RPMI8226 (cell line): ENCODE data around the gene NCBP2L.
A peak's percentile ranks its signal among the peaks of the same experiment; 100 is the strongest.

Experiments
- DNase-seq: peaks from one replicate; pipeline ENCODE4 v3.0.0-alpha.2; 2015

The NCBP2L gene

DNA sequence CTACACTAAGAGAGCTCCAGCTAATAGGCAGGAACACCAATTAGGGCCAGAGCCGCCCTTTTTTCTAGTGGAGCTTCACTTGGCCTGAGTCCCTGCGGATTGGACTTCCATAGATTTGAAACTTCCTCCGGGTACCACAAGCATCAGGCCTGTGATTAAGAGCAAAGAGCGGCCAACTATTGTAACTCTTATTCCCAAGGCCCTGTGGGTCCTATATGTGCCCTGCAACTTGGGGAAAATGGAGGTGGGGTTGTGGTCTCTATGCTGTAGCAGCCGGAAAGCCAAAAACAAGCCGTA, at the start of gene NCBP2L:
TSS of gene NCBP2L (plus strand) at position 198 of the 297 bp plus-strand sequence. CDS start 16,488 bp downstream, outside the sequence.
- no peak for DNase-seq

DNA sequence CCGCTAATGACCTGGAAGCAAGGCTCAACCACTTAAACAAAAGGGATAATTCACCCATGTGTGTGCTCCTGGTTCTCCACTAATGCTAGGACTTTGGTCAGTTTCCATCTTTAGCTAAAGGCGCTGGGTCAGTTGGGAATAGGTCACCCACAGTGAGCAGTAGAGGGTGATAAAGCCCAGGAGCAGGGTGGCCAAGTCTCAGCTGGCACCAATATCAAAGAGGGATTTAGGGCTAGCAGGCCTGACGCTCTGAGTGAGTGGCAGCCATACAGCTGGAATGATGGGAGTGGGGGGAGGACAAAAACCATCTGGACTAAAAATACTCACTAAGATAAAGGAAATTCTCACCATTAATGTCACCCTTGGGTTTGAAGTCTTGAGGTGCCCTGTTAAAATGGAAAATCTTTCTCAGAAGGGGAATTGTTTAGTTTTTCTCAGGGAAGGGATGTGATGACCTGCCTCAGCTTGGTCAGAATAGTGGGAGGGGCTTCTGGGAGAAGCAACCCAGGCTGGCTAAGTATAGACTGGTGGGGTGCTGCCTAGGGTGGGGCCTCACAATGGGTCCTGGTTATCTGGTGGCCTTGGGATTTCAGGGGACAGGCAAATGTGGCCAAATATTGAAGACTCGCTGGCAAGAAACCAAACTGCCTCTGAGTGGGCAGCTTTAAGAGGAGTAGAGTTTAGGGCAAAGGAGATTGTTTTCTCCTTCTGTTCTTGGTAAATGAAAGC, 49.0 kb upstream of the NCBP2L start:
- DNase-seq: no peak

DNA sequence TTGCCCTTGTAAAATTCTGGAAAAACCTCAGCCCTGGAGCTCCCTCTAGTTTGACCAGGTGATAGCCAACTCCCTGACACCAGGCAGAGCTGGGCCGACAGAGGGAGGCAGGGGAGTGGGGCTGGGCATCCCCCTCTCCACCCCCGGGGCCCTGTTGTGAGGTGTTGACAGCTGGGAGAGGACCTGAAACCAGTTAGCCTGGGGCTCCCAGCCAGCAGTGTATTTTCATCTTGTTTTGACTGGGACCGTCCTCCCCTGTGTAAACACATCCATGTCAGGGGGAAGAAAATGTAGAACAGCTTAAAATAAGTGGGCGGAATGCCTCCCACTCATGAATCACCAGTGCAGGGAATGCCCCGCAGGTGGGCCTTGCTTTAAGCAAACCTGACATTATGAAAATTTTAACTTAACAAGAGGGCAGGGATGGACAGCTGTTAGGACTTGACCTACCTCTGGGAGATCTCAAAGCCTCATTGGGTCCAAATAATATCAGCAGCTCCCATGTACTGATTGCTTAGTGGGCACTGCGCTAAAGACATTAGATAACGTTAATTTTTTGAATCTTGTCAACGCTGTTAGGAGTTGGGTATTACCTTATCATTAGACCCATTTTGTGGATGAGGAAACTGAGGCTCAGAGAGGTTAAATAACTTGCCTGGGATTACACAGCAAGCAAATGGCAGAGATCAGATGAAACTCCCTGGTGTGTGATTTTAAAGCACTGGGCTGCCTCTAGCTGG, 47.8 kb upstream of the NCBP2L start:
- peak; percentile 71 for DNase-seq

DNA sequence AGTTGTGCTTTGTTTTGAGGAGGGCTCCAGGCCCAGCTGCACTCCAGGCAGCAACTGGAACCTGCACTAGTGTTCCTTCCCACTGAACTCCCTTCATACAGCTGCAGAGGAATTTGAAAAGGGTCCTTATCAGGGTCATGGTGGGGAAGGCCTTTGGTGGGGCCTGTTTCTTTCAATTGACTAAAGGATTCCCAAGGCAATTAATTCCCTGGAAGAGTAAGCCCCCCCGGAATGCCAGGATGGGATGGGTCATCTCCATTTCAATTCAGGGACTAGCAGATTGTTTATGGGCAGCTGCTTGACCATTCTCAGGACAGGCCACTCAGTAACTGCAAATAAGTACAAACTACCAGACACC, 47.3 kb upstream of the NCBP2L start:
- DNase-seq: no peak

DNA sequence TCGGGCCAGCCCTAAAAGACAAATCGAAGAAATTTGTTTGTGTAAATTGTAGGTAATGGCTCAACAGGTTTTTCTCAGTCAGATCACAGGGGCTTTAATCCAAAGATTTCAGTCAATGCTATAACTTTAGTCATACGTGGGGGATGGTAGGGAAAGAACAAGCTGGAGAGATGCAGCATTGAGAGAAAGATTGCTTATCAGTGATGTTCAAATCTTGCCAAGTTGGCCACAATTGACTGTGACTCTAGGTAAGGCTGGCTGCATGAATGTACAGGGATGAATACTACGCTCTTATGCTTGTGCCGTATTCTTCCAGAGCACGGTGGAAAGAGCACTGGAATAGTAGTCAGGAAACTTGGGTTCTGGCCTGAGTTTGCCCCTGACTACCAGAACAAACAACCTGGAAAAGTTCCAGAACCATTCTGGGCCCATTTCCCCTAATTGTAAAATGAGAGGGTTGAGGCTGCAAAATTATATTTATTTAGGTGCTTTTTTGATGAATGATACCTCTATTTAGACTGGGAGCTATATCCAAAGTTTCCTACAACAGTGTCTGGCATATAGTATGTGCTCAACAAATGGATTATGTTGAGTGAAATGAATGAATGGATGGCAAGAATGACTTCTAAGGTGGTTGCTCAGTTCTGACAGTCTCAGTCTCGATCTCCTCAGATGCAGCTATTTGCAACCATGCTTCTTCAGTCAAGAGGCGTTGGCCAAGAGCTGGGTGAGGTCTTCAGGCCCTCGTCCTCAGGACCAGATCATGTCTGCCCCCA, 46.4 kb upstream of the NCBP2L start:
- DNase-seq: no peak

DNA sequence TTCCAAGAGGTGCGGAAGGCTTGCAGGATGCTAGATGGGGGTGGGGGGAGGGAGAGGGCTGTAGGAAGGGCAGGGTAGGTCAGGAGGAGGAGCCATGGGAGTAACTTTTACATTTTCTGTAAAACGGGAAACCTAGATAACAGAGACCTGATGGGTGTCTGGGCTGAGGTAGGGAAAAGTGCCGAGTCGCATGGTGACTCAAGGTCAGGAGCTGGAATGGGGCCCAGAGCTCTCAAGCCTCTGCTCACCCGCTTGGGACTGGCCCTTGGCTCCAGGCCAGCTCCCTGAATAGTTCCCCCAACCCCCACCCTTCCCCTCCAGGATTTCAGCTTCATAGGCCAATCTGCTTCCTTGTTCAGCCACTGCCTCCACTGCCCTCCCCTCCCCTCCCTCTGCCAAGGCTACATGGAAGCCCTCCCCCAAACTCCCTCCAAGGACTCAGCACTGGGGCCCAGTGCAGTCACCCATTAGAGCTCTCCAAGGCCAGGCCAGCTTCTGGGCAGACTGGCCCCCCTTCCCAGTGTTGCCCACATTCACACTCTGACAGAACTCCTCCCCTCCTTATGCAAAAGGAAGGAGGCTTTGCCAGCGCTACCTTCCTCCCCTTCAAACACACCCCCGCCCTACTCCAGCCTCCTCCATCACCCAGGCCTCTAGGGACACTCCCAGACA, 45.6 kb upstream of the NCBP2L start:
- DNase-seq: peak; percentile 83

DNA sequence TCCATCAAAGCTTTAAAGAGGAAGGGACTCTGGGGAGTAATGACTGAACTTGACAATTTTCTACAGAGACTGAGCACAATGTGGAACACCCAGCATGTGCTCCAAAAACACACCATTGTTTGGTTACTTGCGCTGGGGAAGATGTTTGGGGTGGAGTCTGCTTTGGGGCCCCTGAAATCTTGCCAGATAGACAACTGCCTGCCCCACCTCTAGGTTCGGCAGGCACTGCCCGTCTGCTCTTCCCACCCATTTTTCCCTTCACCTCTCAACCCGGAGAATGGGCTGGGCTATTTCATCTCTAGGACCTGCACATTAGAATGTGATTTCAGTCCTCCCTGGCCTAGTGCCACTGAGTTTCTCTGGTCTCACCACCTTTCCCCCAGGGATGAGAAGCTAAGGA, 43.8 kb upstream of the NCBP2L start:
- DNase-seq: no peak

DNA sequence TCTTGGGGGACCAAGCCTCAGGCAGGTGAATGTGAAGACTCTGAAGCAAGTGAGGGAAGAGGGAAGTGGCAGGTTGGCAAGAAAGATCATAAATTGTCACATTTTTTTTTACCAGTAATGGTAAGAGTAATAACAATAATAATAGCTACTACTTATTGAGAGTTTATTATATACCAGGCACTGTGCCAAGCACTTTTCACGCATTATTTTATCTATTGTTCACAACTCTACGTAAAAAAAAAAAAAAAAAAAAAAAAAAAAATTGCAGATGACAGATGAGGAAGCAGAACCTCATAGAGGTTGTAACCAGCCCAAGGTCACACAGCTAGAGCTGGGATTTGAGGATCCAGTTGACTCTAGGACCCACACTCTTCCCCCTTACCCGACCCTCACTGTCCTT, 42.9 kb upstream of the NCBP2L start:
- no peak for DNase-seq

DNA sequence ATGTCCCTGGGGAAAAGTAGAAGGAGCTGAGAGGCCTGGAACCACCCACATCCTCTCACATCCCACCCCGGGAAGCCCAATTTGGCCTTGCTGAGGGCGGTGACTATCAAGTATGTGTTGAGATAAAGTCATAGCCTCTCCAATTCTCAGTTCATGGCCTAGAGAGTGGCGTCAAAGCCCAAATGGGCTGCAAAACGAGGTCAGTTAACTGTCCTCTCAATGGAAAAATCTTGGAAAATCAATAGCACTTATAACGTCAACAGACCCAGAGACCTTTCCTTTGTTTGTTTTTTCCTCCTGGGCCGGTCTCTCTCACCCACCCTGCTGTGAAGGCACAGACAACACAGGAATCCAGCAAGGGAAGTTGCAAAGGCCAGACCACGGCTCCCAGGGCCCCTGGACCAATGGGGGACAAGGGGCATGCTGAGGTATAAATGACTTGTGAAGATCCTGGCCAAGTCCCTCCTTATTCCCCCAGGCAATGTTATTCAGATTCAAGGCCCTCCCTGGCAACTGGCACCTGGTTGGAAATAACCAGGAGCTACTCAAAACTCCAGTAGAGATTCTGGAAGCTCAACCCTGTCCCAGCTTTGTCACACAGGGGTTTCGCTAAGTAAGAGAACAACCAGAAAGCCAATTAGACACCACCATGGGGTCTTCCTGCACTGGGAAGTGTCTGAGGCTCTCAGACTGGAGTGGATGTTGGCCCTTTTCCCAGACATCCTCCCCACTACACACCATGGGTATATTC, 40.6 kb upstream of the NCBP2L start:
- no peak for DNase-seq

DNA sequence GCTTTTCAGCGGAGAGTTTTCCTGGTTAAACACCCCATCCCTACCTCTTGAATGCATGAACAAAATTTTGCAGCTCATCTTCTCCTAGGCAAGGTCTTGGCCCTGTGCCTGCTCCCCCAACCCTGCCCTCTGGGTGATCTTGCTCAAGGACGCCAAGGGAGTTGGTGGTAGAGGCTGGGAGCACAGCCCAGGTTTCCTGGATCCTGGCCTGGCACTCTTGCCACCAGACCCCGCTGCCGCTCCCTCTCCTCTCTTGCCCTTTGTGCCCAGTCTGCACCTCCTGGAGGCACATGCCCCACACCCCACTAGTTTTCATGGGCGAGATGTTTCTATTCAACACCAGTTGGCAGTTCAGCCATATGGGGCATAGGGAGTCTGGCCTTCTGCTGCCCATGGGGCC, 39.3 kb upstream of the NCBP2L start:
- no peak for DNase-seq

DNA sequence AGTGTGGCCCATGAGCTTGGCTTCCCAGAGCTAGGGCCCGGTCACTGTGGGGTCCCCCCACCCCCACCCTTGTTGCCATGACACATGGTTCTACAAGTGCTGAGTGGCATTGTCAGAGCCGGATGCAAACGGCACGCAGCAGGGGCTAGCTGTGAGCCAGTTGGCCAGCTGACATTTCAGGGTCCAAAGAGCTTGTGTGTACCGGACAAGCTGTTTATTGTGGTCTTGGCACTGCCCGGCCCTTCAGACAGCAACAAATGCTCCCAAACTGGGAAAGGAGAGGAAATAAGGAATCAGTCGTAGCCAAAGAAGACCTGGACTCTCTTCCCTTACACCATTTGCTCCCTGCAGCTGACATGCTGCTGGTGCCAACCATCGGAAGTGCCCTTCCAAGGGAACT, 38.8 kb upstream of the NCBP2L start:
- DNase-seq: no peak

DNA sequence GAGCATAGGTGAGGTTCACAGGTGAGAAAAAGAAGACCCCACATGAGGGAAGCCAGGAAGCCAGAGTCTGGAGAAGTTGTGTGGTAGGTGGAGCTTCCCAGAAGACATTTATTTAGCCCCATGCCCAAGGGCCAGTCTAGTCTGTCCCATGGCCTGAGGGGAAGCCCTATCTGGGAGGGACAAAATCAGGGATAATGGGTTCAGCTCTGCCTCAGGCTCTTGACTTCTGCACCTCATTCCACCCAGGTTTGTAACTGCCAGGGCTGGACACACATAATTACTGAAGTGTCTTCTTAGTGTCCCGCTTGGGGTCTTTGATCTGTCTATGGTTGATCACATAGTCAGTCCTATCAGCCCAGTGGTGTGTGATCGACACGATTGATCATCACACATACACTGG, 38.0 kb upstream of the NCBP2L start:
- DNase-seq: no peak

DNA sequence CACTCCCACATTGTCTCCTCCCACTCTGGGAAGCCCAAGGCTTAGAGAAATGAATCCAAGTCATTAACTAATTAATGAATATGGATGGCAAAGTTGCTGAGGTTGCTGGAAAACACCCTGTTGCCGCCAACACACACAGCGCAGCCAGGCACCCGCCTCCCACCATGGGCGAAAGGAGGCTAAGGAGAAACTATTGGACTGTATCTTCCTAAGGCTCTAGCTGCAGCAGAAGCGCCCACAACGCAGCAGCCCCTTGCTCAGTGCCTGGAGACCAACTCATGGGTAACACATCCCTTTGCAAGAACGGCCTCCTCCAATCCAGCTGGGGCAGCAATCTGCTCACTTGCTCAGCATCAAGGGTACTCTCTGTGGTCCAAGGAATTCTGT, 36.1 kb upstream of the NCBP2L start:
- DNase-seq: no peak

DNA sequence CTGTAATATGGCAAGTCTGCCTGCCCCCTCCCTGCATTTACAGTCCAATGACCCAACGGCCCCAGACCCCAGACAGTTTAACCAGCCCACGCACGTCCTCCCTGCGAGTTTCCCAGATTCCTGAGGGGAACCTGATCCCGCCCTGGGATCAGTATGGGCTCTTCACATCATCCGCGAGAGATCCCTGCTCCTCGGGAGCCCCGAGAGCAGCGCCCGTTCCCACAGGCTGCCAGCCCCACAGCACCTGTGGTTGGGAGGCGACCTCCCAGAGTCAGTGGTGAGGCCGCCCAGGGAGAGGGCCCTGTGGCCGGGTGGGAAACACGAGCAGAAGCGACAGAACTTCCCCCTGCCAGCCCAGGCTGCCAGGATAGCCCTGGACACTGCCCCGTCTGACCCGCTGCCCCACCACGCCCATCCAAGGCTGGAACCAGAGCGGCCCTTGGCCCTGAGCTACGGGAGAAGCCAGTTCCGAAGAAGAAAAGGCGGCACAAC, 34.8 kb upstream of the NCBP2L start:
- DNase-seq: no peak

DNA sequence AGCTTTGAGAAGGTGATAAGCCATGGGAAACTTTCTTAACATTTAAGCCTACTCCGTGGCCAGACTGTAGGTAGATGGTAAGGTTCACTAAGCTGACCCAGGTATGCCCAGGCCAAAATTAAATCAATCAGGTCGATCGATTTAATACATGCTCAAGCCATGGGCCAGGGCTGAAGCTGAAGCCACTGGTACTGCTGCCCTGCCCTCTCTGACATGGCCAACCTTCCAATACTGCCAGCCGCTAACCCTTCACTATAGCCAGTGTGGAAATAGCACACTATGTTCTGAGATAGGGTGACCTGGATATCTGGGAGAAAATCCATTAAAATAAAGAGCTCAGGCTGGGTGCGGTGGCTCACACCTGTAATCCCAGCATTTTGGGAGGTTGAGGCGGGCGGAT, 33.5 kb upstream of the NCBP2L start:
- DNase-seq: no peak

DNA sequence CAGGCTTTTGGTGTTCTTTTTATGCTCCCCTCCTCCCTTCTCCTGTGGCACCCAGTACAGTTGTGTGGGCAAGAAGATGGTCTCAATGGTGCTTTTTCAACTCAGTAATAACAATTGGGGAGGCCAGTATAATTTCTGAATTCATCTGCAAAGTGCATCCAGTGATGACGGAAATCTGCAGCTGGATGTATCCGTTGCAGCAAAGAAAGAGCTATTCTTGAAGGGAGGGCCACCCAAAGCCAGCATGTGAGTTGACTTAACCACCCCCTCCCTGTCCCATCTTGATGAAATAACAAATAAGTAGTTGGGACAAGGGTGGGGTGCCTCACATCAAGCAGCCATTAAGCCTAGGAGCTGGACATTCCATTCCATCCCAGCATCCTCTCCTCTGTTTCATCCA, 32.7 kb upstream of the NCBP2L start:
- no peak for DNase-seq

DNA sequence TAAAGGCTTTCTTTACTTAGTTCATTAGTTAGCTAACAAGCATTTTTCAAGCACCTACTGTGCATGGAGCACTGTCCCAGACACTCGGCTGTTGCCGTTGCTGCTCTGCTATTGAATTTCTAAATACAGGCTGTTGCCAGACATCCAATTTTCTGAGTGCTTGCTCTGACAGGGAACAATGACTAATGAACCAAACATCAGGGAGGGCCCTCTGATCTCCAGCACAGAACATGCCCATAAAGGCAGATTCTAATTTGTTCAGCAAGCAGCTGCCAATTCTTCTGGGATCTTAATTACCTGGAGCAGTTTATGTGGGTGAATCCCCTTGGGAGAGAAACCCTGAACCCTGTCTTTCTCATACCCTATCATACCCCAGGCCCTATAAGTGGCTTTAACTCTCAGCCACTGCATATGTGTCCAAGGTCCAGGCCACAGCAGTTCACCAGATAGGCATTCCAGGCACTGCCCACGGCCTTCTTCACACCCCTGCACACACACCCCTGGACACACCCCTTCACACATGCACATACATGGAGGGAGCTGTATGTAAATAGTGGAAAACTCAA, 29.9 kb upstream of the NCBP2L start:
- DNase-seq: no peak

DNA sequence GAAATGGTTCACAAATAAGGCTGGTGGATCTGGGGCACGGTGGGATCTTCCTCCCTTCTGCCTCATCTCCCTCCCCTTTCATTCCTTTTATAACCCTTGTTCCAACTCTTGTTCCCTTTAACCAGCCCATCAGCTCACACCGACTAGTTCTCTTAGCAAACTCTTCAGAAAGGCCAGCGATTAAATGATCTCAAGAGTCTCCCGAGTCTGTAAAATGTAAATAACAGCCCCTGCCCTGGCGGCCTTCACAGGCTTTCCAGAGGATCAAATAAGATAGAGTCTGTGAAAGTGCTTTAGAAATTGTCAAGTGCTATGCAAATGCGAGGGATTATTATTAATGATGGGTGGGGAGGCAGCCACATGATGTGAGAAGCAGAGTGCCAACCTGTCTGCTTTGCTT, 29.0 kb upstream of the NCBP2L start:
- no peak for DNase-seq

DNA sequence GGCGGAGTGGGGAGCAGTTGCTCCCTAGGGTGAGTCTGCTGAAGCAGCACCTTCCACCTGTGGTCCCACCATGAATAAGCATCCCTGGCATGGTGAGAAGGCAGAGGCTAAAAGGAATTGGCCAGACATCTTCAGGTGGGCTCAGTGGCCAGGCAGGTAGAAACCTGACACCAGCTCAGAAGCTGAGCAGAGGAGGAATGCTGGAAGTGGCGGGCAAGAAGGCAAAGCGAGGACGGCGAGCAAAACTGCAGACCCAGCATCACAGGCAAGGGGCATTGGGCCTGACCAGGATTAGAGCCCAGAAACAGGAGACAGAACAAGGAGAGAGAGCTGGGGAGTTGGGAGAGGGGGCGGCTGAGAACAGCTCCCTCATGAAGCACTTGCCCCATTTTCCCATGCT, 27.3 kb upstream of the NCBP2L start:
- DNase-seq: no peak

DNA sequence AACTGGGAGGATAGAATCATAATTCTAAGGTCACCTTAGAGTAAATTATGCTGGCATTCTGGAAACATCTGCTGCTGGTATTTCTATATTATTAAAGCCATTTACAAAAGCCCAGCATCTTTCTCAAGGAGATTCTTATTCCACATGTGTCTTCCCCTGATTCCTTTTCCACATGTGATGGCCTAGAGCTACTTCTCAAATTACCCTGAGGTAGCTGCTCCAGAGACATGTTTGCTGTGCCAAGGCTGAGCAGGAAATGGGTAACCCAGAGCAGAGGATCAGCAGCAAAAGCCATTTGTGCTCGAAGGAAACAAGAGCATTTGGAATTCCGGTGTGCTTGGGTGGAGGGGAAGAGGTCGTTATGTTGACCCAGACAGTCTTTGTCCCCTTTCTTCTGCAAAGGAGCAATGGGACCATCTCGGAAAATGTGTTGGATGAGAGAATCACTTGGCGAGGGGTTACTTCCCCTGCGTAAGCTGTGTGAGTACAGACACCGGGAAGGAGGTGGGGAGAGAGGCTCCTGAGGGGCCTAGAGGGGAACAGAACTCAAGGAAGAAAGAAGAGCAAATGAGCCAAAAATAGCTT, 26.6 kb upstream of the NCBP2L start:
- no peak for DNase-seq

DNA sequence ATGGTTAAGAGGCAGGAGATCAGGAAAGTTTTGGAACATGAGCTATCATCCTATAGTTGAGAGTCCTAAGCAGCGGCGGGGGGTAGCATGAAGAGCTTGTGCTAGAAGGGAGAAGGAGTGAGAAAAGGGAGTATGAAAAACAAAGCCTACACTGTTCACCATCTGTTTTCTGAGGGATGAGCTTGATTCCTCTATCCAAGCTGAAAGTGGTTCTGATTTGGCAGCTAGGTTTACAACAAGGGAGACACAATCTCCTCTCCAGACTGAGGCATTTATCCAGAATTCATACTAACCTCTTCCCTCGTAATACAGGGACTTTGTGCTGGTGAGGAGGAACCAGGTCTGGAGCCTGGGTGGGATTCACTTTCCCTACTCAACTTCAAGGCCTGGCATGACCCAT, 25.5 kb upstream of the NCBP2L start:
- DNase-seq: no peak

DNA sequence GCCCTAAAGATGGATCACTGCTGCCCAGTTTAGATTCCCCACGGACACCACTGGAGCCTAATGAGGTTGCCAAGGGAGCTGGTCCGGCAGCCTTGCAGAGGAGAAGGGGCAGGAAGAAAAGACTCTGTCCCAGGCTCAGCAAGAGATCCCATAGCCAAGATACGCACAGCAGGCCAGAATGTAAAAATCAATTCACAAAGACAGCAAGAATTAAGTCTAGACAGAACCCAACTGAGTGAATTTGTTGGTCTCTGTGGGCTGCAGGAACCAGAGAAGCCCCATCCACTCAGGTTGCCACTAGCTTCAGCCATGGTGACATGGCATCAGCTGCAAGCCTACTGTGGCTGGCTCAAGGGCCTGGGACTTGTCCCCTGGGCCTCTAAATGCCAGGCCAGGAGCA, 24.8 kb upstream of the NCBP2L start:
- DNase-seq: no peak
